GM10266 (cell line): Measurements from ENCODE around the gene HSP90AA1.
A peak's percentile ranks its signal among the peaks of the same experiment; 100 is the strongest.

Source experiments
- DNase-seq: peaks from one replicate; pipeline ENCODE4 v3.0.0; 2012; ENCODE audit errors: extremely low spot score
- TF ChIP-seq, protein P1 (sequence below): IDR thresholded peaks from 2 replicates; pipeline ENCODE4 v1.5.1; 2012; ENCODE audit warnings: mild to moderate bottlenecking, low read depth; ENCODE audit not compliant: control insufficient read depth, insufficient read depth; ENCODE audit errors: missing control alignments

The HSP90AA1 gene

DNA sequence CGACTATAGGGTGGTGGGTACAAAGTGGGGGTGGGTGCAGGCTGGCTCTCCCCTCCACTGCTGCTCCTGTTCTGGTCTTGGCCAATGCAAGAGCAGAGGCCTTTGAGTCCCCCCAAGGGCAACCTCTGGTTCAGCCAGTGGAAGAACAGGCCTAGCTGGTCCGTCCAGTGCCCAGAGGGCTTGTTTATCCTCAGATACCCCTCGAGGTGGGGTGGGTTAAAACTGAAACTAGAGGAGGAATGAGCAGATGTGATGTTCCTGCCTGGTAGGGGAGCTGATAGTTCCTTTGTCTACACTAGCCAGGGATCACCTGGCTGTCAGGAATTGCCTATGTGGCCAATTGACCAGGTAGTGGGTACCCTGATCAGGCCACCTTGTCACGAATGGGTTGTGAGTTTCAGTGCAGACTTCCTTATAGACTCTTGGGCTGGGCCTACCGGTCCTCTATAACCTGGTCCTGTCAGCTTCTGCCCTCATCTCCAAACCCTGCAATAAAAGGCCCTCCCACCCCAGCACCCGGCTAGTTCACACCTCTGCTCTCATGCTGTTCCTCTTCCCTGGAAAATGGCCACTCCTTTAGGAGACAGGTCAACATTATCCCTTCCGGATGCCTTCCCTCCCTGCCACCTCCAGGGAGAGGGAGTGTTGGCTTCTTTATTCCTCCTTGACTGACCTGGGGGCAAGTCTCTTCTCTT lies 10.7 kb upstream of the HSP90AA1 start:
- DNase-seq, result no peak
- TF ChIP-seq, protein P1, sequence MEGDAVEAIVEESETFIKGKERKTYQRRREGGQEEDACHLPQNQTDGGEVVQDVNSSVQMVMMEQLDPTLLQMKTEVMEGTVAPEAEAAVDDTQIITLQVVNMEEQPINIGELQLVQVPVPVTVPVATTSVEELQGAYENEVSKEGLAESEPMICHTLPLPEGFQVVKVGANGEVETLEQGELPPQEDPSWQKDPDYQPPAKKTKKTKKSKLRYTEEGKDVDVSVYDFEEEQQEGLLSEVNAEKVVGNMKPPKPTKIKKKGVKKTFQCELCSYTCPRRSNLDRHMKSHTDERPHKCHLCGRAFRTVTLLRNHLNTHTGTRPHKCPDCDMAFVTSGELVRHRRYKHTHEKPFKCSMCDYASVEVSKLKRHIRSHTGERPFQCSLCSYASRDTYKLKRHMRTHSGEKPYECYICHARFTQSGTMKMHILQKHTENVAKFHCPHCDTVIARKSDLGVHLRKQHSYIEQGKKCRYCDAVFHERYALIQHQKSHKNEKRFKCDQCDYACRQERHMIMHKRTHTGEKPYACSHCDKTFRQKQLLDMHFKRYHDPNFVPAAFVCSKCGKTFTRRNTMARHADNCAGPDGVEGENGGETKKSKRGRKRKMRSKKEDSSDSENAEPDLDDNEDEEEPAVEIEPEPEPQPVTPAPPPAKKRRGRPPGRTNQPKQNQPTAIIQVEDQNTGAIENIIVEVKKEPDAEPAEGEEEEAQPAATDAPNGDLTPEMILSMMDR, result no peak

DNA sequence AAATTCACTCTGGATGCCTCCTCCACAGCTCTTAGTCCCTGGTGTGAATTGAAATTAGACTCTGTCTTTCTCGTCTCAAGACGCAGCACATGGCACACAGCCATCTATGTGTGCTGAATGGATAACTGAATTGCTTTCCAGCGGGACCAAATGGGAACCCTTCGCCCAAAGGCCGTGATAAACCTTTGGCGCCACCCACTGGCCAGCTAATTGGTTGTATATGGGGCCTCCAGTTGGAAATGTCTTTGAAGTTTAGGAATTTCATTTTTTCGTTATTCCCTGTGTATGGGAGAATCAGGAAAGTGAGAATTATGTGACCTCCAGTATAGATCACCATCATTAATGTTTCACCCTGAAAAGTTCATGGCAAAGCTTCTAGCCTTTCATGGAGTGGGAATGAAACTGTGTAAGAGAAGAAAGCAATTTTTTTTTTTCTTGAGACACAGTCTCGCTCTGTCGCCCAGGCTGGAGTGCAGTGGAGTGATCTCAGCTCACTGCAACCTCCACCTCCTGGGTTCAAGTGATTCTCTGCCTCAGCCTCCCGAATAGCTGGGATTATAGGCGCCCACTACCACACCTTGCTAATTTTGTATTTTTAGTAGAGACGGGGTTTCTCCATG lies 9.8 kb upstream of the HSP90AA1 start:
- TF ChIP-seq, protein P1, result peak; percentile 81
- peak; percentile 61 for DNase-seq

DNA sequence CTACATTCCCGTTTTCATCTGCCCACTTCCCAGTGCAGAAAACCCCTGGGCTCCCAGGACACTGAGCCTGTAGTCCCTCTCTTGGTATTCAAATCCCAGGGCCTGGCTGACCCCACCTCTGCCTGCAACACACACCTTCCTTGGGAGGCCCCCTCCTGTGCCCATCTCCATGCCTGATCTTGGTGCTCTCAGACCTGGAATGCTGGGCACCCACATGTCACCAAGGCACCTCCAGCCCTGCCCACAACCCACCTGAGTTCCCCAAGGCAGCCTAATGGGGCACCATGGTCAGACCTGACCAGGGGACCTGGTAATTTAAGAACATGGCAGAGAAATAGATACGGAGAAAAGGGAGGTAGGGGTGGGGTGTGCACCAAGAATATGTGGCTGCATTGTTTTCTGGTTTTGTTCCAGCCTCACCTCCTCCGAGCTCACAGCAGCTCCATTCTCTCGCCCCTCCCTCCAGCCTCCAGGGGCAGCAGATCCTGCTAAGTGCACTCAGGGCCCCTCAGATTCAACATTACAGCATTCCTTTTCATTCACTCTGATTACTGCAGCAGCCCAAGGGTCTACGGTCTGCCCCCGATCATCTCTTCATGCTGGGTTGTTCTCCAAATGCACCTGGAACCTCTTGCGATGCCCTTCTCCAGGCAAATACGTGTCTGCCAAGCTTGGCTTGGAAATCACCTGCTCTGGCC lies 9.2 kb upstream of the HSP90AA1 start:
- DNase-seq, result no peak
- TF ChIP-seq, protein P1, result no peak

DNA sequence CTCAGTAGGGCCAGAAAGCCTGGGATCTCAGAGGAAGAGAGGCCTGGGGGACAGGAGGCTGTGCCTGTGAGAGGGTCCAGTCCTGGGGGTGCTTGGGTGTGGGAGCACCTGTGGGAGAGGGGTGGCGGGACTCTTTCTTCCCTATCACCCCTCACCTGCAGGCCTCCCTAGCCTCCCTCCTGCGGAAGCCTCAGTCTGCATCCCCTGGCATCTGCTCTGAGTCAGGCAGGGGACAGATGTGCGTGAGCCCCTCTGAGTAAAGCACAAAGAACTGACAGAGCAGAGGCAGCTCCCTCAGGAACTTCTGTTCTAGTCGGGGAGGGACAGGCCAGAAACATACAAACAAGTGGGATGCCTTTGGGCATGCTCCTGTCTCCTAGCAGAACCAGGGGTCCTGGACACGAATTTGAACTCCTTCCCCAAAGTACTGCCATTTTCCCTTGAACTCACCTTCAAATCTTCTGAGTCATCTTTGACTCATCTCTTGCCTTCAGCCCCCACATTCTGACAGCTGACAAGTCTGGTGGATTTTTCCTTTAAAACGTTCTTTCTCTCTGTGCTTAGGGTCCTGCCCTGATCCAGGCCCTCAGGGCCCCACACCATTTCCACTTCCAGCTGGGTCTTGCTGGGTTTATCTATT lies 8.5 kb upstream of the HSP90AA1 start:
- TF ChIP-seq, protein P1, result no peak
- DNase-seq, result no peak

DNA sequence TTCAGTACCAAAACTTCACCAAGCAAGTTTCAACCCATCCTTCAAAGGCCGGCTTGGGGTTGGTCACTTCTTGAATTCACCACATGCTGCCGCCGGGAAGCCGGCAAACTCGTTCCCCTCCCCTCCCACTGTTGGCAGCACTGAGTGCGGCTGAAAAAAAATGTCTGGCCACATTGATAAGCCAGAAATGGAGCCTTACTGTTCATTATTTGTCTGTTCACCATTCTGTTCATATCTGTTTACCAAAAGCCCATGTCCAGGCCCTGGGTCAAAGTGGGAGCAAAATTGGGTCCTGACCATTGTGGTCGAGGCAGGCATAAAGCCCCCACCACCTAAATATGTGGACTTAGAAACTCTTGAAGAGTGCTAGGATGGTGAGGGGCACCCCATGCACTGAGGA lies 7.3 kb upstream of the HSP90AA1 start:
- TF ChIP-seq, protein P1, result no peak
- no peak for DNase-seq

DNA sequence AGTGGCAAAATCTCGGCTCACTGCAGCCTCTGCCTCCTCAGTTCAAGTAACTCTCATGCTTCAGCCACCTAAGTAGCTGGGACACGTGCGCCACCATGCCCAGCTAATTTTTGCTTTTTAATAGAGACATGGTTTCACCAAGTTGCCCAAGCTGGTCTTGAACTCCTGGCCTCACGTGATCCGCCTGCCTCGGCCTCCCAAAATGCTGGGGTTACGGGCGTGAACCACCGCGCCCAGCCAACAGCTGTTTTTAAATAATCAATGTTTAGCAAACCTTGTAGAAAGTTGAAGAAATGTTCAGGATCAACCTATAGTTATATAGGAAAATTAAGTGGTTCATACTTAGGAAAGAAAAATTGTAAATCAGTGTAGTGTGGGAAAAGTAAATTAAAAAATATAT lies 6.0 kb upstream of the HSP90AA1 start:
- TF ChIP-seq, protein P1, result no peak
- no peak for DNase-seq
